Measurements from ENCODE around the gene MEAF6. TPM values are rescaled to one million over a fixed set of nuclear protein-coding genes. Genes with fewer than 3 reads are reported as not detected.
A peak's percentile ranks its signal among the peaks of the same experiment; 100 is the strongest.

The MEAF6 gene
- total and polyA plus RNA-seq, 2 of the 8 experiments (the other 6 are each of a cell fraction or from before 2014, with no cell fraction given), result 23.0 to 38.8 TPM

GRCh38 chr1:37478451-37478881 lies 36.1 kb downstream of the MEAF6 start:
- Histone ChIP-seq H3K4me1 (replicated peaks in 1 of 4; ENCODE audit: control insufficient read depth in 3 of 4, insufficient read depth in 4 of 4, low read length in 3 of 4) (peaks cover 3 to 45% (median 28%) of the 10 kb centered on the region in 4 experiments), H3K9me3 (ENCODE audit: insufficient read depth in 2 of 2, low read depth in 1 of 2, low read length in 1 of 2) (no peaks in the 10 kb centered on the region), H2BK20ac (ENCODE audit: low read length) (no peak overlapping the region), H3K14ac (ENCODE audit: insufficient read length) (no peak overlapping the region), H2AK5ac (ENCODE audit: low read depth, low read length) (no peak overlapping the region), H2BK120ac (replicated peaks; ENCODE audit: low read depth, low read length) (no peak overlapping the region), H3K23me2 (ENCODE audit: low read depth, low read length) (peaks cover 8% of the 10 kb centered on the region), H3K4ac (replicated peaks; ENCODE audit: insufficient read length, low read depth, low read length) (no peak overlapping the region), H4K91ac (replicated peaks; ENCODE audit: insufficient read length, low read length) (no peak overlapping the region), H3K4me2 (ENCODE audit: insufficient read depth in 1 of 2, low read depth in 2 of 2, low read length in 2 of 2) (peak overlapping the region in 1 of 2 experiments; percentile 75; a peak in 1 of 4 replicates), H3K23ac (ENCODE audit: insufficient read length) (no peak overlapping the region), H2BK15ac (ENCODE audit: low read length) (no peak overlapping the region), H2AFZ (ENCODE audit: low read length) (no peak overlapping the region), H3K18ac (ENCODE audit: extremely low read depth, low read length) (no peak overlapping the region), H3K56ac (replicated peaks; ENCODE audit: insufficient read length, low read depth, low read length) (no peak overlapping the region), H2BK12ac (ENCODE audit: low read depth, low read length) (no peak overlapping the region), H2BK5ac (ENCODE audit: low read depth, low read length) (no peak overlapping the region; the same call in 1 of the 2 replicates), H3K27ac (ENCODE audit: low read depth, low read length) (peak overlapping the region; percentile 49; the same call in 1 of the 2 replicates), H3K9ac (replicated peaks in 1 of 4; ENCODE audit: extremely low read depth in 1 of 4, low read depth in 3 of 4, low read length in 3 of 4) (no peak overlapping the region), H4K8ac (ENCODE audit: extremely low read depth, insufficient read depth, low read length) (no peak overlapping the region), H4K20me1 (replicated peaks in 1 of 2; ENCODE audit: control insufficient read depth in 1 of 2, insufficient read depth in 2 of 2, low read length in 2 of 2) (peaks cover 4 to 20% of the 10 kb centered on the region in 2 experiments), H3K79me2 (ENCODE audit: control insufficient read depth in 1 of 2, insufficient read depth in 2 of 2, low read length in 2 of 2) (peaks cover 0 to 26% of the 10 kb centered on the region in 2 experiments; a peak in 2 of 4 replicates), H3K36me3 (ENCODE audit: control insufficient read depth in 2 of 4, insufficient read depth in 4 of 4, low read length in 3 of 4) (peaks cover 9 to 36% (median 24%) of the 10 kb centered on the region in 4 experiments; a peak in 7 of 8 replicates), H3K4me3 (ENCODE audit: extremely low read depth in 1 of 4, insufficient read depth in 2 of 4, low read depth in 3 of 4, low read length in 4 of 4) (no peak overlapping the region), H4K5ac (ENCODE audit: insufficient read length, low read depth, low read length) (no peak overlapping the region), H3K79me1 (ENCODE audit: low read depth, low read length) (peaks cover 8% of the 10 kb centered on the region), H3K27me3 (replicated peaks in 1 of 4; ENCODE audit: control insufficient read depth in 3 of 4, extremely low read depth in 1 of 4, insufficient read depth in 3 of 4, low read length in 3 of 4) (peaks cover 0 to 6% (median 5%) of the 10 kb centered on the region in 4 experiments; a peak in 5 of 7 replicates)
- TF ChIP-seq POLR2A (IDR thresholded peaks at IDR 0.05; ENCODE audit: control extremely low read depth in 1 of 2, low read depth in 2 of 2, low read length in 2 of 2) (peak in 1 of 2 experiments; percentile 13; a peak in 1 of 3 replicates), CREB1 (IDR thresholded peaks at IDR 0.05) (no peak)
- FAIRE-seq (no peak), DNase-seq (ENCODE audit: low read depth in 1 of 2, low spot score in 2 of 2) (no peak)
- ChIA-PET CTCF (ENCODE audit: partially characterized antibody) (interaction anchor here (1.0 to 17.4 kb wide), 6 partner anchors 8 to 44 kb away, joined by 4 to 213 read pairs (median 5); no protein-coding TSS in a partner anchor), POLR2A (ENCODE audit: partially characterized antibody) (interaction anchor here (1.1 to 5.7 kb wide), 5 partner anchors 7 to 37 kb away, joined by 3 to 68 read pairs (median 7); no protein-coding TSS in a partner anchor)
- 89% methylated on average over 8 of the region's 8 CpGs; no CpG with 5 or more reads in 1 of the 2 experiments for WGBS, 2 experiments (ENCODE audit: extremely low coverage in 1 of 2, insufficient coverage in 1 of 2, insufficient read length in 1 of 2, insufficient replicate concordance in 2 of 2, low coverage in 1 of 2, low lambda C conversion rate in 2 of 2, missing lambda C conversion rate in 1 of 2)
